Motor neuron (in vitro differentiated cells): ENCODE results near the gene PITHD1. TPM values are rescaled to one million over a fixed set of nuclear protein-coding genes. Genes with fewer than 3 reads are reported as not detected.
"Not testable (repeated sequence)": the region's sequence is repeated elsewhere in the genome, so short reads cannot be mapped to it uniquely, and the experiment has no call there.

Experiments used
- ATAC-seq, 8 experiments: fragments of 200-7000 bp; cut with Tn5 transposase; replicated peaks in 6 of 8; 2 replicates each; pipeline ENCODE4 v1.8.0; 2021; ENCODE audit warnings: mild to moderate bottlenecking in 8 of 8, moderate library complexity in 8 of 8
- H3K27ac ChIP-seq, 2 donors: fragments of 250-450 bp; sonication (Bioruptor Pico); 2 replicates each; pipeline ENCODE4 v1.9.0; 2021; ENCODE audit warnings: antibody characterized with exemption in 2 of 2, mild to moderate bottlenecking in 2 of 2, moderate library complexity in 1 of 2
- H3K4me1 ChIP-seq, 2 donors: fragments of 250-450 bp; sonication (Bioruptor Pico); replicated peaks in 1 of 2; 2 replicates each; pipeline ENCODE4 v1.6.1; 2021; ENCODE audit warnings: antibody characterized with exemption in 2 of 2, mild to moderate bottlenecking in 2 of 2, moderate library complexity in 1 of 2
- H3K4me3 ChIP-seq, 5 donors: fragments of 250-450 bp; sonication (Bioruptor Pico); 2 replicates each; pipeline ENCODE4 v1.9.0; 2021; ENCODE audit warnings: antibody characterized with exemption in 5 of 5, mild to moderate bottlenecking in 5 of 5, moderate library complexity in 4 of 5
- WGBS, 10 experiments: fragments of 450-650 bp; shearing (Covaris generic); methylation state at CpG; one replicate each; pipeline ENCODE4 v1.0.0; 2022; 5-methylcytosine and 5-hydroxymethylcytosine counted together
- in situ Hi-C, 9 experiments: fragments of 400-800 bp; cut with MboI; loops; one replicate each; pipeline ENCODE4 v1.15.0; 2021; ENCODE audit warnings: low sequenced_read_pairs in 9 of 9, low pct_unique_long_range_greater_than_20kb in 2 of 9; ENCODE audit not compliant: unreplicated experiment in 9 of 9
- total RNA-seq, 8 experiments: library from RNA; unstranded; fragments of 300-600 nt; gene quantifications; 2 replicates each; pipeline versions ENCODE4 v1.2.3 to v1.2.4, GENCODE V29; 2022

PITHD1 gene
- total RNA-seq, 8 experiments from 2014 or later: 40.1 to 106 (median 82.9) TPM

DNA sequence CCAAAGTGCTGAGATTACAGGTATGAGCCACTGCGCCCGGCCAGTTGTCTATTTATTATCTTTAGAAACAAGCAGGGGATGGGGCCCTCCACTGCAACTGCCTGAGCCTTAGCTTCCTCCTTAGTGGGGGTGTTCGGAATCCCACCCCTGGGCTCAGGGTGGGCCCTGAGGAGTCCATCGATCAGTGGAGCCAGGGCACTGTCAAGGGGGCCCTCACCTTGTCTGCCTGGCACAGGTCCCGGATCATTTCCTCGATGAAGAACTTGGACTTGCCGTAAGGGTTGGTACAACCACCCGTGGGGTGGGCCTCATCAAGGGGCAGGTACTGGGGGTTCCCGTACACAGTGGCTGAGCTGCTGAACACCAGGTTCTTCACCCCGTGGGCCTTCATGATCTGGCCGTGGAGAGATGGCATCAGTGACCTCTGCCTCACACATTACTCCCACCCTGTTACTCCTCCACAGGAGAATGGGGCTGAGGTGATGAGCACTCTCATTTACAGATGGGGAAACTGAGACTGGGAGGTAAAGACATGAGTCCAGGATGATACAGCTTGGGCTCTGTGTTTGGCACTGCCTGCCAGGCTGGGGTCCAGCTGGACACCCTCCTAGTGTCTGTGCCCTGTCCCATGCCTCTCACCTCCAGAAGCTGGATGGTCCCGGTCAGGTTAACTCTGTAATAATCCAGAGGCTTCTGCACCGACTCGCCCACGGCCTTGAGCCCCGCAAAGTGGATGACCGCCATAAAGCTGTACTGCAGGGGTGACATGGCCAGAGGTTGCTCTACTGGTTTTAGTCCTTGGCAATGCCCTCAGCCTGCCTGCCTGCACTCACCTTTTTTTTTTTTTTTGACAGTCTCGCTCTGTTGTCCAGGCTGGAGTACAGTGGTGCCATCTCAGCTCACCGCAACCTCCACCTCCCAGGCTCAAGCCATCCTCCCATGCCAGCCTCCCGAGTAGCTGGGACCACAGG, 19.5 kb downstream of the PITHD1 start:
- no peak for ATAC-seq
- WGBS, 10 experiments: 67 to 100% (median 94%) methylated on average over 2 to 18 of the region's 20 CpGs; no CpG with 5 or more reads in 2 of the 10 experiments
- in situ Hi-C loops: no loop called here

DNA sequence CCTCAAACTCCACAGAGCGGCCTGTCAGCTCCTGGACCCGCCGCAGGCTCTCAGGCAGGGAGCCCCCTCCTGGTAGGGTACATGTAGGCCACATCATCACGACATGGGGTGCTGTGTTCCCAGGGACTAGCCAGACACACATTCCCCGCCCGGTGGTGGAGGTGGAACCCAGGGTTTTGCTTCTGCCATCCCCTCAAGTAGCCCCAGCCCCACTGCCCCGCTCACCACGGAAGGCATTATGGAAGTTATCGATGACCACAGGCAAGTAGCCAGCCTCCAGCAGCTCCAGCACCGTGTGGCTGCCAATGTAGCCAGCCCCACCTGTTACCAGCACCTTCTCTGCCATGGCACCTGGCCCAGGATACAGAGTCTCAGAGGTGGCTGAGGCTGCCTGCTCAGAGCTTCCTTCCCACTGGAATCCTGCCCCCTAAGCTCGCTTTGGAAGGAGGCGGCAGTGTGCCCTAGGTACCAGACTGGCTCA, 20.5 kb downstream of the PITHD1 start:
- Histone ChIP-seq H3K4me1 (peaks cover 14% of the 10 kb centered on the region in 2 donors), H3K27ac (no peak overlapping the region), H3K4me3 (peak overlapping the region in 1 of 5 donors; percentile 91)
- in situ Hi-C loops: no loop called here
- 80 to 100% (median 100%) methylated on average over 1 to 3 of the region's 12 CpGs; no CpG with 5 or more reads in 5 of the 10 experiments for WGBS, 10 experiments
- ATAC-seq: no peak

More for the DNA sequence above, 19.5 kb downstream of the PITHD1 start:
- no peak overlapping the region for H3K4me3 ChIP-seq
- H3K4me1 ChIP-seq: peaks cover 22 to 24% of the 10 kb centered on the region in 2 donors
- no peak overlapping the region for H3K27ac ChIP-seq

DNA sequence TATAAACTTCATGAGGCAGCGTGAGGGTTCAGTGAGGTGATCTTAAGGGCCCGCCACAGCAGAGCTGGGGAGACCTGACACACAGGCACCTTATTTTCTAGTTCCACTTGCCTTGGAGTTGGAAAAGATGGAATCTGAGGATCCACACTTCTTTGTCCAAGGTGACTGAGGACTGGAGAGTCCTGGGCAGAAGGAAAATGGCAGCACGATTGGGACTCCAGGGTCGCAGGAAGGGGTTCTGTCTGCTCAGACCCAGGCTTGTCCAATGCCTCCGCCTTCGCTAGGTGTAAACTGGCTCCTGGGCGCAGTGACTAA, 21.0 kb downstream of the PITHD1 start:
- in situ Hi-C loops: no loop called here
- no peak overlapping the region for H3K27ac ChIP-seq
- H3K4me3 ChIP-seq: peak overlapping the region; percentile 60 to 91 (median 64)
- 61 to 100% (median 78%) methylated on average over 1 to 4 of the region's 7 CpGs; no CpG with 5 or more reads in 4 of the 10 experiments for WGBS, 10 experiments
- no peak for ATAC-seq
- peaks cover 14% of the 10 kb centered on the region in 2 donors for H3K4me1 ChIP-seq

DNA sequence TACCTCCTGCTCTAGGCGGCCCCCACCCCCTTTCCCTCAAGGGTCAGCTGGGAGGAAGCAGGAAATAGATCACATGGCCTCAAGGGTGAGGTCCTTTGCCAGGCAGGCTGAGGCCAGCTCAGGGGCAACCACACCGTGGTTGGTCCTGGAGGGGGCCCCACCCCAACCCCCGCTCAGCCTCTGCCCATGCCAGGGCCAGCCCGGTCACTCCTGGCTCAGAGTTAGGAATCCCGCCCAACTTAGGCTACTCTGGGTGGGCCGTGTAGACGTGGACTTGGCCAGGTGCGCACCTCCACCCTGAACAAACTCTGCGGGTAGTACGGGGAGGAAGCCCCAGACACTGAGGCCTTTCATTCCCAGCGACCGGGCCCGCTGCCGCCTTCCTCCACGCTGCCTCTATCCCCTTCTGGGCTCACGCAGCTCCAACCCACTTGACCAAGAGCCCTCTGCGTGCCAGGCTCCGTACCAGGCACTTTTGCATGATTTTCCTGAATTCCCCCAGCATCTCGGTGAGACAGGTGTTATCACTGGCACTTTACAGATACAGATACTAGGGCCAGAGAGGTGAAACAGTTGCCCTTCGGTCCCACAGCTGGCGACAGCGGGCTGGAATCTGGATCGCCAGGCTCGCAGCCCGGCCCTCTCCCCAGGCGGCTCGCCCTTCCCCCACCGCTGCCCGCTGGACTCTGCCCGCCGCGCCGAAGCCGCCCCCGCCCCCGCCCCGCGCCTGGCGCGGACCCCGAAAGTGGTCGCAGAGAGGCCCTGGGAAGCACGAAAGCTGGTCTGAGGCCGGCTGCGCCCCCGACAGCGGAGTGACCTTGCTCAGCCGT, 21.6 kb downstream of the PITHD1 start:
- Histone ChIP-seq H3K4me1 (peaks cover 14% of the 10 kb centered on the region in 2 donors), H3K4me3 (peak overlapping the region; percentile 60 to 91 (median 64)), H3K27ac (peak overlapping the region; percentile 67 to 70)
- ATAC-seq: peak; percentile 18 to 43 (median 28)
- WGBS, 10 experiments: 0 to 60% (median 6%) methylated on average over 1 to 19 of the region's 48 CpGs; no CpG with 5 or more reads in 4 of the 10 experiments
- in situ Hi-C loops: no loop called here

DNA sequence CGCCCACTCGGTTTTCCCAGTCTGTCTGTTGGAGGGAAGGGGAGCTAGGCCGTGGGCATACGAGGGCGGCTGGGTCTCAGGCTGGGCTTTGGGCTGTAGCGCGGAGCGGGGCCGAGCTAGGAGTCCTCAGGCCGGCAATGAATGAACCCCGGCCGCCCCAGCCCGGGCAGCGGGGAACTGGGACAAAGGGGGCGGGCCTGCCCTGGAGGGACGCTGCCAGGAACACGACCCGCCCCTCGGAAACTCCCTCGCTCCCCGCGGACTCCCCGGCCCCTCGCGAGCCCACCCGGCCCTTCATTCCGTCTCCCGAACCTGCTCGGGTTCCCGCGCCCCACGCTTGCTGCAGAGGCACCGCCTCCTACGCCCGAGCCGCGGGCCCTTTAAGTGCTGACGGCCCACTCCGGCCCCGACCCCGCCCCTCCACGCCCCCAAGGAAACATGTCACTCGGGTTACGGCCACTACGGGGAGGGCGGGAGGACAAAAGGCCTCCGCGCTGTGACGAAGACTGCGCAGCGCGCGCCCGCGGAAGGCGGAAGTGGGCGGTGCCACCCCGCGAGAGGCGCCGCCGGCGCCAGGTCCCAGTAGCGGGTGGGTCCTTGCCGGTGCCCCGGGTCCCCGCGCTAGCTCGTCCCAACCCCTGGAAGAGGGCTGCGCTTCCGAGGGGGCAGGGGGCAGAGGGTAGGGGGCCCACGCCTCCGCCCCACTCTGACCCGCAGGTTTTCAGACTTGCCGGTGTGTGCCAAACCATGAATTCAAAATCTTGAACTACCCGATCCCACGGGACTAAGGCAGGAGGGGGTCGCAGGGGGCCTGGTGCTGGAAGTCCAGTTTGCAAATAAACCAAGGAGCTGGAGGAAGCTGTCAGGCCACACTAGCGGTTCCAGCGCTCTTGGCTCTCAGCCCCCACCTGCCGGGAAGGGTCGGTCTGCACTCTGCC, 22.5 kb downstream of the PITHD1 start, which contains the start of gene GALE:
Gene GALE (minus strand): TSS at position 355 of the 938 bp plus-strand sequence. CDS start 1,747 bp downstream, outside the sequence.
- WGBS, 10 experiments: 0 to 2% (median 0%) methylated on average over 1 to 15 of the region's 82 CpGs; no CpG with 5 or more reads in 3 of the 10 experiments
- H3K27ac ChIP-seq: peak within 1 kb of the TSS; percentile 70 to 82
- H3K4me1 ChIP-seq: peaks cover 14% of the 10 kb centered on the region in 2 donors
- ATAC-seq: peak; percentile 78 to 87 (median 84)
- peak within 1 kb of the TSS; percentile 60 to 91 (median 64) for H3K4me3 ChIP-seq
- in situ Hi-C loops: no loop called here

DNA sequence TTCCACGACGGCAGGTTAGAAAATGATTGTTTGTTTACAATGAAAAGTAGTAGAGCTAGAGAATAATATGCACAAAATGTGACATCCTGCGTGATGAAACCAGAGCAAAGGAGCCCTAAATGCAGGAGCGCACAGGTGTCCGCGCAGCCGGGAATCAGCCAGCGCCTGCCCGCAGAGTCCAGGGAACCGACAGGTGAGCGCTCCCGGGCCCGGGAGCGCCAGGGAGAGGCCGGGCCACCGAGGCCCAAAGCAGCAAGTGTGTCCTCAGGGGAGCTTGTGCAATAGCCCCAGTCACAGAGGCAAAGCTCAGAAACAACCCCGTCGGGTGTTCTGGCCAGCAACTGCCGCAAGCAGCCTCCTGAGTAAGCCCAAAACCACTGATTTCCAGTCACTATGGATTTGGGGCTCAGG, 23.1 kb downstream of the PITHD1 start:
- Histone ChIP-seq H3K4me1 (peaks cover 14% of the 10 kb centered on the region in 2 donors), H3K27ac (peak overlapping the region; percentile 69 to 82), H3K4me3 (peak overlapping the region; percentile 60 to 91 (median 64))
- WGBS, 10 experiments: 0 to 72% (median 29%) methylated on average over 2 to 17 of the region's 19 CpGs; no CpG with 5 or more reads in 1 of the 10 experiments
- in situ Hi-C loops: no loop called here
- ATAC-seq: no peak

DNA sequence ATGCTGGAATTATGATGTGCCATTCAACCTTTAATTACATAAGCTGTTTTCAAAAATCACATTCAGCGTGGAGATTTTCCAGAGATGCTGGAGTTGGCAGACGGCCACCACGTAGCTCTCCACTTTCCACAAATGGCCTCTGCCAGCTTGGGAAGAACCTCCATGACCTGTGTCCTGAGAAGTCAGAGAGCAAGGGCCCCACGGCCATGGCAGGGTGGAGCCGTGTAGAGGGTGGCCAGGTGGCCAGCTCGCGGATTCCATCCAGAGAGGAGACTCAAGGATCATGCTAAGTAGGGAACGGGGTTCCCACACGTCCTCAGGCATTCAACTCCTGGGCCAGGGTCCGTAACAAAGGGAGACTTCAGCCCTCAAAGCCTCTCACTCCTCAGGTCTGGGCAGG, 23.7 kb downstream of the PITHD1 start:
- H3K27ac ChIP-seq: no peak overlapping the region
- WGBS, 10 experiments: 20 to 100% (median 58%) methylated on average over 1 to 10 of the region's 10 CpGs; no CpG with 5 or more reads in 3 of the 10 experiments

DNA sequence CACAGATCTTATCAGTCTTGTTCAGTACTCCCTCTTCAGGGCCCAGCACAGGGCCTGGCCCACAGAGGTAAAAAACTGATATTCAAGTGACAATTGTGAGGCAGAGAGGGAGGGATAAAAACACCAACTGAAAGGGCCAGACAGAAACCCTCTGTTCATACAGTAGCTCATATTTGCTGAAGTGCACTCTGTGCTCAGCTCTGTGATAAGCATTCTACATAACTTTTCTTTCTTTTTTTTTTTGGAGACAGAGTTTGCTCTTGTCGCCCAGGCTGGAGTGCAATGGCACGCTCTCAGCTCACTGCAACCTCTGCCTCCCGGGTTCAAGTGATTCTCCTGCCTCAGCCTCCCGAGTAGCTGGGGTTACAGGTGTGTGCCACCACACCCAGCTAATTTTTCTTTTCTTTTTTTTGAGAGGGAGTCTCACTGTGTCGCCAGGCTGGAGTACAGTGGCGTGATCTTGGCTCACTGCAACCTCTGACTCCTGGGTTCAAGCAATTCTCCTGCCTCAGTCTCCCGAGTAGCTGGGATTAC, 24.7 kb downstream of the PITHD1 start:
- ATAC-seq, H3K27ac ChIP-seq, H3K4me3 ChIP-seq, in situ Hi-C loops: not testable (repeated sequence)
- 71 to 100% (median 87%) methylated on average over 1 to 4 of the region's 7 CpGs; no CpG with 5 or more reads in 3 of the 10 experiments for WGBS, 10 experiments
- H3K4me1 ChIP-seq: peaks cover 14% of the 10 kb centered on the region in 2 donors

More for the DNA sequence above, 23.7 kb downstream of the PITHD1 start:
- Histone ChIP-seq H3K4me3 (peak overlapping the region in 1 of 5 donors; percentile 91), H3K4me1 (peaks cover 14% of the 10 kb centered on the region in 2 donors)
- in situ Hi-C loops: no loop called here
- no peak for ATAC-seq

DNA sequence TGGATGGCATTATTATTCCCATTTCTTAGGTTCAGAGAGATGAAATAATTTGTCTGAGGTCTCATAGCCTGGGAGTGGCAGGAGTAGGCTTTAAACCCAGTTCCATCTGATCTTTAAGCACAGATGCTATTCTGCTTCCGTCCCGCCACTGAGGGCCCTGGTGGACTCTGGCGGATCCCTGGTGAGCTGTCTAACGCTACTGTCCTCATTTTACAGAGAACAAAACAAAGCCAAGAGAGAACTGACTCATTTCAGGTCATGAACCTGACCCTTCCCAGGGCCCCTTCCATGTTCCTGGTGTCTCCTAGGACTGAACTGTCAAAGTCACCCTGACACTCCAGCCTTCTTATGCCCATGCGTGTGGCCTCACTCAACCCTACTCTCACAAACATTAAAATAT, 25.5 kb downstream of the PITHD1 start:
- in situ Hi-C loops: no loop called here
- 78 to 91% (median 81%) methylated on average over 3 to 5 of the region's 5 CpGs; no CpG with 5 or more reads in 4 of the 10 experiments for WGBS, 10 experiments
- Histone ChIP-seq H3K4me3 (no peak overlapping the region), H3K4me1 (peaks cover 14% of the 10 kb centered on the region in 2 donors), H3K27ac (no peak overlapping the region)
- ATAC-seq: no peak

DNA sequence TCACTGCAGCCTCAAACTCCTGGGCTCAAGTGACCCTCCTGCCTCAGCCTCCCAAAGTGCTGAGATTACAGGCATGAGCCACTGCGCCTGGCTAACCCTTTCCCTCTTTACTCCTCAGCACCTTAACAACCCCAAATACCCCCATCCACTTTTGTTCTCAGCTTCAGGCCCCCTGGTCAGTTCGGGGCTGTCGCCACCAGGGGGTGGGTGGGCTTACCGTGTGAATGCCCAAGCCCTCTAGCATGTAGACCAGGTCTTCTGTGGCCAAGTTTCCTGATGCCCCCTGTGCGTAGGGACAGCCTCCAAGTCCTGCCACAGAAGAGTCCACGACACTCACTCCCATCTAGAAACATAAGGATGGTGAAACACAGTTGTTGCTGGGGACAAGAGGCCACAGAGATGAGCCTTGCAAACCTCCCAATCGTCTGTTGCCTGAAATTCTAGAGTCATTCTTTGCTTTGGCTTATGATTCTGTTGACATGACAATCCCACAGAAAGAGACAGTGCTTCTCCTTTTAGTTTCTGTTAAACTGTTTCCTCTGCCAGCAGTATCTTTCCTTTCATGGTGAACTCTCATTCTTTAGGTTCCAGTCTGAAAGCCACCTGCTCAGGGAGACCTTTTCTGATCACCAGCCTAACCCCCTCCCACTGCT, 26.1 kb downstream of the PITHD1 start:
- ATAC-seq: no peak
- Histone ChIP-seq H3K4me1 (peaks cover 10% of the 10 kb centered on the region in 2 donors), H3K4me3 (no peak overlapping the region), H3K27ac (no peak overlapping the region)
- in situ Hi-C loops: no loop called here
- 71 to 90% (median 85%) methylated on average over 1 to 4 of the region's 7 CpGs; no CpG with 5 or more reads in 3 of the 10 experiments for WGBS, 10 experiments

DNA sequence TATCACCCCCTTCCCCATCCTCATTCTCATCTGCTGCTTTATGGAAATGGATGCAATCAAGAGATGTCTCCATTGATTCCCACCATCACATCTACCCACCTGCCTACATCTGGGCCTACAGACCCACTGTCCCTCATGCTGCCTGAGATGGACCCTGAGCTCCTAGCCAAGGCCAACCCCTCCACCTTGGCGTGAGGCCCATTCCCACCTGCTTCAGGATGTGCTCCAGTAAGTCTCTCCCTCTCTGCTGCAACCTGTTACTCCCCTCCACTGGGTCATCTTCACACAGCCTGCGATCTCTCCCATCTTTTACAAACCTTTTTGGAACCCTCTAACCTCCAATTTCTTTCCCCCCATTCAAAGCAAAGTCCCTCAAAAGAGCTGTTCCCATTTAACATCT, 26.8 kb downstream of the PITHD1 start:
- H3K27ac ChIP-seq: no peak overlapping the region
- in situ Hi-C loops: no loop called here

More for the DNA sequence above, 26.8 kb downstream of the PITHD1 start:
- Histone ChIP-seq H3K4me1 (peaks cover 6% of the 10 kb centered on the region in 2 donors), H3K4me3 (no peak overlapping the region)
- 50 to 100% (median 92%) methylated on average over 1 to 2 of the region's 2 CpGs; no CpG with 5 or more reads in 1 of the 10 experiments for WGBS, 10 experiments
- no peak for ATAC-seq
